ENCODE measurements around the gene PRKCA.

- TF ChIP-seq CTCF (IDR thresholded peaks at IDR 0.05) = no peak
- no peak for TF ChIP-seq EP300 (IDR thresholded peaks at IDR 0.05)
Observed at GRCh38 chr17:66769911-66770310, 467.5 kb downstream of the PRKCA start.
